ENCODE results near the gene MYADML2. TPM values are rescaled to one million over a fixed set of nuclear protein-coding genes. Genes with fewer than 3 reads are reported as not detected.
A peak's percentile ranks its signal among the peaks of the same experiment; 100 is the strongest.

The MYADML2 gene
- total and polyA plus RNA-seq, 2 of the 8 experiments (the other 6 are each of a cell fraction or from before 2014, with no cell fraction given) = 0.26 to 0.47 TPM

GRCh38 chr17:81928544-81929252, 18.3 kb downstream of the MYADML2 start:
- Histone ChIP-seq H3K56ac (replicated peaks; ENCODE audit: insufficient read length, low read depth, low read length) (no peak overlapping the region), H2BK12ac (ENCODE audit: low read depth, low read length) (no peak overlapping the region)
- CTCF ChIA-PET (ENCODE audit: partially characterized antibody) = interaction anchor here (0.6 to 3.8 kb wide), 17 partner anchors 12 to 199 kb away, joined by 3 to 16 read pairs (median 4); partner anchors contain the start of genes CENPX, LRRC45 and NOTUM

More at GRCh38 chr17:81928544-81929252, 18.3 kb downstream of the MYADML2 start:
- Histone ChIP-seq H3K18ac (ENCODE audit: extremely low read depth, low read length) (peak overlapping the region; percentile 15), H3K4me1 (replicated peaks in 1 of 4; ENCODE audit: control insufficient read depth in 3 of 4, insufficient read depth in 4 of 4, low read length in 3 of 4) (peaks cover 0 to 30% (median 23%) of the 10 kb centered on the region in 4 experiments; a peak in 6 of 7 replicates), H3K14ac (ENCODE audit: insufficient read length) (no peak overlapping the region), H4K91ac (replicated peaks; ENCODE audit: insufficient read length, low read length) (peak overlapping the region; percentile 94), H3K9ac (replicated peaks in 1 of 4; ENCODE audit: extremely low read depth in 1 of 4, low read depth in 3 of 4, low read length in 3 of 4) (peak overlapping the region; percentile 0 to 63 (median 26); a peak in 4 of 7 replicates), H3K4me3 (ENCODE audit: extremely low read depth in 1 of 4, insufficient read depth in 2 of 4, low read depth in 3 of 4, low read length in 4 of 4) (peak overlapping the region; percentile 50 to 78 (median 62)), H2AK5ac (ENCODE audit: low read depth, low read length) (peak overlapping the region; percentile 71; the same call in 1 of the 2 replicates), H3K23me2 (ENCODE audit: low read depth, low read length) (peaks cover 15% of the 10 kb centered on the region; the same call in 1 of the 2 replicates), H4K20me1 (replicated peaks in 1 of 2; ENCODE audit: control insufficient read depth in 1 of 2, insufficient read depth in 2 of 2, low read length in 2 of 2) (peaks cover 9 to 26% of the 10 kb centered on the region in 2 experiments), H3K4ac (replicated peaks; ENCODE audit: insufficient read length, low read depth, low read length) (peak overlapping the region; percentile 21), H3K27ac (ENCODE audit: low read depth, low read length) (no peak overlapping the region), H4K8ac (ENCODE audit: extremely low read depth, insufficient read depth, low read length) (peak overlapping the region; percentile 89), H3K79me2 (ENCODE audit: control insufficient read depth in 1 of 2, insufficient read depth in 2 of 2, low read length in 2 of 2) (peaks cover 6 to 30% of the 10 kb centered on the region in 2 experiments; a peak in 3 of 4 replicates), H2BK5ac (ENCODE audit: low read depth, low read length) (peak overlapping the region; percentile 39; the same call in 1 of the 2 replicates), H2BK120ac (replicated peaks; ENCODE audit: low read depth, low read length) (no peak overlapping the region), H3K9me3 (ENCODE audit: insufficient read depth in 2 of 2, low read depth in 1 of 2, low read length in 1 of 2) (no peaks in the 10 kb centered on the region), H2AFZ (ENCODE audit: low read length) (no peak overlapping the region), H2BK15ac (ENCODE audit: low read length) (no peak overlapping the region), H4K5ac (ENCODE audit: insufficient read length, low read depth, low read length) (no peak overlapping the region), H3K79me1 (ENCODE audit: low read depth, low read length) (peaks cover 23% of the 10 kb centered on the region), H3K27me3 (replicated peaks in 1 of 4; ENCODE audit: control insufficient read depth in 3 of 4, extremely low read depth in 1 of 4, insufficient read depth in 3 of 4, low read length in 3 of 4) (peaks cover 0 to 12% (median 9%) of the 10 kb centered on the region in 4 experiments; a peak in 4 of 7 replicates), H3K4me2 (ENCODE audit: insufficient read depth in 1 of 2, low read depth in 2 of 2, low read length in 2 of 2) (peak overlapping the region; percentile 79 to 94), H3K36me3 (ENCODE audit: control insufficient read depth in 2 of 4, insufficient read depth in 4 of 4, low read length in 3 of 4) (peaks cover 0 to 8% (median 0%) of the 10 kb centered on the region in 4 experiments; a peak in 2 of 8 replicates), H2BK20ac (ENCODE audit: low read length) (no peak overlapping the region), H3K23ac (ENCODE audit: insufficient read length) (peak overlapping the region; percentile 17)
- WGBS, 2 experiments (ENCODE audit: extremely low coverage in 1 of 2, insufficient coverage in 1 of 2, insufficient read length in 1 of 2, insufficient replicate concordance in 2 of 2, low coverage in 1 of 2, low lambda C conversion rate in 2 of 2, missing lambda C conversion rate in 1 of 2) = 35% methylated on average over 36 of the region's 44 CpGs; no CpG with 5 or more reads in 1 of the 2 experiments
- POLR2A ChIA-PET (ENCODE audit: partially characterized antibody) = interaction anchor here (0.8 to 14.6 kb wide), 15 partner anchors 9 to 227 kb away, joined by 3 to 150 read pairs (median 4); partner anchors contain the start of genes MYADML2, NPB, PCYT2 and PYCR1
- DNase-seq (ENCODE audit: low read depth in 1 of 2, low spot score in 2 of 2) (no peak), FAIRE-seq (no peak)
- no peak for TF ChIP-seq HDAC2 (IDR thresholded peaks at IDR 0.05; ENCODE audit: borderline replicate concordance in 1 of 2, low read depth in 2 of 2, low read length in 2 of 2)
- no peak for TF ChIP-seq SRF (IDR thresholded peaks at IDR 0.05; ENCODE audit: low read depth, low read length)
- no peak for TF ChIP-seq SAP30 (IDR thresholded peaks at IDR 0.05; ENCODE audit: insufficient read depth, insufficient replicate concordance, low read length)
- peak; percentile 24 for TF ChIP-seq EZH2 (IDR thresholded peaks at IDR 0.05; ENCODE audit: low read depth, low read length, severe bottlenecking)
